RWPE1 (cell line): ENCODE data around the gene ENDOD1.
"Not testable (repeated sequence)": the region's sequence is repeated elsewhere in the genome, so short reads cannot be mapped to it uniquely, and the experiment has no call there.

Experiments
- CTCF ChIA-PET: fragments of 350-600 bp; sonication (Branson Sonifier 250); formaldehyde crosslinking; extraction: SDS; loops from one replicate; lab custom pipeline; 2021; lab: Yijun Ruan, JAX
- POLR2A ChIA-PET: fragments of 400-600 bp; formaldehyde crosslinking; extraction: SDS; loops from one replicate; lab custom pipeline; 2020; ENCODE audit warnings: antibody characterized with exemption; ENCODE audit not compliant: low non-redundant PET; lab: Yijun Ruan, JAX
- DNase-seq: peaks from one replicate; pipeline ENCODE4 v3.0.0; 2012; ENCODE audit warnings: low spot score
- H3K27ac ChIP-seq: fragments of 450-650 bp; 2 replicates; pipeline ENCODE4 v1.5.1; 2017
- TF ChIP-seq, protein P1 (sequence below): fragments of 450-650 bp; conservative IDR thresholded peaks from 2 replicates; pipeline ENCODE4 v1.5.1; 2017; ENCODE audit warnings: low read depth, mild to moderate bottlenecking

ENDOD1 gene

GRCh38 chr11:95089620-95090542 lies at the start of gene ENDOD1:
TSS of gene ENDOD1 (plus strand) at chr11:95089846. CDS start at chr11:95089928, 82 bp downstream.
- POLR2A ChIA-PET = interaction anchor here (0.5 to 1.5 kb wide), 3 partner anchors 17 to 143 kb away, joined by 3 to 7 read pairs (median 4); no protein-coding TSS in a partner anchor
- peak within 1 kb of the TSS; percentile 79 for H3K27ac ChIP-seq

DNA sequence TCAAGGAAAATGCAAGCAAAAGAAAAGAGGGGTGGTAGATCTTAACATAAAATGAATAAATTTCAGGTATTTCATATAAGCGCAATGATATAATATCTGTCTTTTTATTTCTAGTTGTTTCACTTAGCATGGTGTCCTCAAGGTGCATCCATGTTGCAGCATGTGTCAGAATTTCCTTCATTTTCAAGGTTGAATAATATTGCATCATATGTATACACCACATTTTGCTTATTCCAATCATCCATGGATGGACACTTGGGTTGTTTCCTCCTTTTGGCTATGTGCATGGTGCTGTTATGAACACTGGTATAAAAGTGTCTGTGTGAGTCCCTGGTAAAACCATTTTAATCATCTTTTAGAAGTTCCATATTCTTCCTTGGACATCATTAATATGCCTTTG lies 47.4 kb upstream of the ENDOD1 start:
- no peak overlapping the region for H3K27ac ChIP-seq
- POLR2A ChIA-PET = no interaction called here
- no peak for DNase-seq
- CTCF ChIA-PET = no interaction called here
- TF ChIP-seq, protein P1, sequence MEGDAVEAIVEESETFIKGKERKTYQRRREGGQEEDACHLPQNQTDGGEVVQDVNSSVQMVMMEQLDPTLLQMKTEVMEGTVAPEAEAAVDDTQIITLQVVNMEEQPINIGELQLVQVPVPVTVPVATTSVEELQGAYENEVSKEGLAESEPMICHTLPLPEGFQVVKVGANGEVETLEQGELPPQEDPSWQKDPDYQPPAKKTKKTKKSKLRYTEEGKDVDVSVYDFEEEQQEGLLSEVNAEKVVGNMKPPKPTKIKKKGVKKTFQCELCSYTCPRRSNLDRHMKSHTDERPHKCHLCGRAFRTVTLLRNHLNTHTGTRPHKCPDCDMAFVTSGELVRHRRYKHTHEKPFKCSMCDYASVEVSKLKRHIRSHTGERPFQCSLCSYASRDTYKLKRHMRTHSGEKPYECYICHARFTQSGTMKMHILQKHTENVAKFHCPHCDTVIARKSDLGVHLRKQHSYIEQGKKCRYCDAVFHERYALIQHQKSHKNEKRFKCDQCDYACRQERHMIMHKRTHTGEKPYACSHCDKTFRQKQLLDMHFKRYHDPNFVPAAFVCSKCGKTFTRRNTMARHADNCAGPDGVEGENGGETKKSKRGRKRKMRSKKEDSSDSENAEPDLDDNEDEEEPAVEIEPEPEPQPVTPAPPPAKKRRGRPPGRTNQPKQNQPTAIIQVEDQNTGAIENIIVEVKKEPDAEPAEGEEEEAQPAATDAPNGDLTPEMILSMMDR = no peak

More at GRCh38 chr11:95089620-95090542, at the start of gene ENDOD1:
- TF ChIP-seq, protein P1 = peak; percentile 16; the same call in 1 of the 2 replicates
- DNase-seq = peak; percentile 75
- CTCF ChIA-PET = interaction anchor here (0.5 to 1.4 kb wide), 5 partner anchors 13 to 238 kb away, joined by 3 to 6 read pairs (median 3); no protein-coding TSS in a partner anchor

DNA sequence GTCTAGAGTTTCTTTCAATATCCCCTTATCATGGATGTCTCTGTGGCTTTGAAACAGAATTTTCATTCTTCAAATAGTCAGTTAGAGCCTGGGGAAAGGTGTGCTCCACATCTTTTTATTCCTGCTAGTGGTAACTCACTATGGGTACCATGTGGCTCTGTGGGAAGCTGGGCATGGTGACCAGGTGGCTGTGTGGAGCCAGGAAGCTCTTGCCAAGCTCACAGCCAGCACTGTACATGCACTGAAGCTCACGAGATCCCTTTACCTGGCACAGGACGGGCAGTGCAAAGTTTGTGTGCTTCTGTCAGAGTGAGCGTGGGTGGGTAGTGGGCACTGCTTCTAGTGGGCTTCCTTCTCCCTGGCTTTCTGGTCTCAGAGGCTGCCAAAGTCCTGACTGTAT lies 46.7 kb upstream of the ENDOD1 start:
- CTCF ChIA-PET = no interaction called here
- TF ChIP-seq, protein P1 = no peak
- H3K27ac ChIP-seq = no peak overlapping the region
- POLR2A ChIA-PET = no interaction called here
- no peak for DNase-seq

DNA sequence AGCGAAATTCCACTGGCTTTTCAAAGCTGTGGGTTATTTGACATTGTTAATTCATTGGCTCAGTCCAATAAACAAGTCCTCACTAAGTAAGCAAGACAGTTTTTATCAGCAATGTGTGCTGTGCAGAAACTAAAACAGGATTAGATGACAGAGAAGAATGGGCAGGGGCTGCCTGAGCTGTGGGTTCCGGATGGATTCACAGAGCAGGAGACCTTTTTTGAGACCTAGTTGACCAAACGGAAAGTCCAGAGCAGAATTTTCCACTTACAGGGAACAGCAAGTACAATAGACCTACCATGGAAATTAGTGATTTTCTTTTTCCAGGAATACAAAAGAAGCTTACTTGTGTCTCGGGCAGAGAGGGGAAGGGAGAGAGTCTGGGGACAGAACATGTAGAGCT lies 45.6 kb upstream of the ENDOD1 start:
- ChIA-PET CTCF (no interaction called here), POLR2A (no interaction called here)
- no peak for DNase-seq
- H3K27ac ChIP-seq = no peak overlapping the region
- TF ChIP-seq, protein P1 = no peak

- CTCF ChIA-PET = no interaction called here
Observed at GRCh38 chr11:95045812-95046211, 43.8 kb upstream of the ENDOD1 start.

DNA sequence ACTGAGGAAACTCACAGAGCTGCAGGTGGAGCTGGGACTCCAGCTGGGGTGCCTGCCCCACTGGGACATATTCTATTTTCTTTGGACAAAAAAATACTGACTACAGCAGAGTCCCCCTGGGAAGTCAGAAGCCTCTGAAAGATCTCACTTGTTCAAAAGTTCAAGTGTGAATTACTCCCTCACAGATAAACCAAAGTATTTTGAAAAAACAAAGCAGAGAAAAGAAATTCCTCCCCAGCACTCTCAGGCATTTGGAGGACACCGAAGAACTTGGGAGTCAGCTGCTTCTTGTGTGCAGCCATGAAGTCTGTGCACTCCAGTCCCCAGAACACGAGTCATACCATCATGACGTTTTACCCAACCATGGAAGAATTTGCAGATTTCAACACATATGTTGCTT lies 40.5 kb upstream of the ENDOD1 start, which contains the start of gene KDM4F:
Gene KDM4F, plus strand, starts transcription at position 301 of the 400 bp plus-strand sequence.
- POLR2A ChIA-PET, H3K27ac ChIP-seq, CTCF ChIA-PET, DNase-seq: not testable (repeated sequence)

More at GRCh38 chr11:95045812-95046211, 43.8 kb upstream of the ENDOD1 start:
- DNase-seq = no peak
- no peak overlapping the region for H3K27ac ChIP-seq
- TF ChIP-seq, protein P1 = no peak
- POLR2A ChIA-PET = no interaction called here
